NCI-H524 treated with DMSO at 0.1 percent for 48 hours (cell line): ENCODE results near the gene SAFB.

Source experiments
- DNase-seq: peaks from one replicate; lab custom pipeline; 2025; lab: John Stamatoyannopoulos, UW

Gene SAFB

DNA sequence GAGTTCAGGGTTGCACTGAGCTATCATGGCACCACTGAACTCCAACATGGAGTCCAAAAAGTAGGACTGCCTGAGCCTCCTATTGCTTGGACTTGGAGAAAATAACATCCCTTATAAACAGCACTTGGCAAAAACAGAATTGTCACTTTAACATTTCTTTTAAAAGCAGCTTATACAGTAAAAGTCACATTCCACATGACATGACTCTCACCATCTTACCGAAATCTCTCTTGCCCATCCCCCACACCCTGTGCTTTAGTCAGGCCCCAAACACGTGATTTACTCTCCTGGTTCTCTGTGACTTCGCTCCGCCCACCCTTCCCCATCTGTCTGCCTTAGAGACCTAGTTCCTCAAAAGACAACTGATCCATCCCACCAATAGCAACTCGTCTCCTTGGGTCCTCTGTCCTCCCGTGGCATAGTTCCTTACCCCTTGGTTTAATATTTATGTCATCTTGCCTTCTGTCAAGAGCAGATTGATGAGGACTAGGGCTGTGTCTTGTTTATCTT, 4.6 kb downstream of the SAFB start:
- peak; percentile 95 for DNase-seq

- DNase-seq, result no peak
These were observed 5.6 kb downstream of the SAFB start for GRCh38 chr19:5628461-5628860.

- no peak for DNase-seq
These were observed 6.1 kb downstream of the SAFB start for GRCh38 chr19:5628919-5629481.

- no peak for DNase-seq
These were observed 8.8 kb downstream of the SAFB start for GRCh38 chr19:5631567-5632240.

DNA sequence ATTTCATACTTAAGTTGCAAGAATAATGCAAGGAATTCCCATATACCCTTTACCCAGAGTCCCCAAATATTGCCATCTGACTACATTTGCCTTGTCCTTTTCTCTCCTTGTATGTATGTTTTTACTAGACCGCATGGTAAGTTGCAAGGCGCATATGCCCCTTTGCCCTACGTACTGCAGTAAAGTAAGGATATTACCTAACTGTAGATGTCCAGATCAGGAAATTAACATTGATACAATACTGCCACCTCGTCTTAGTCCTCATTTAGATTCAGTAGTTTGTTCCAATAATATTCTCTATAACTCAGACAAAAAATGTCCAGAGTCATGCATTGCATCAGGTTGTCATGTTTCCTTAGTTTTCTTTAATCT, 9.3 kb downstream of the SAFB start:
- no peak for DNase-seq

- DNase-seq, result no peak
These were observed 9.8 kb downstream of the SAFB start for GRCh38 chr19:5632657-5633056.

- DNase-seq, result no peak
These were observed 12.5 kb downstream of the SAFB start for GRCh38 chr19:5635427-5635826.

DNA sequence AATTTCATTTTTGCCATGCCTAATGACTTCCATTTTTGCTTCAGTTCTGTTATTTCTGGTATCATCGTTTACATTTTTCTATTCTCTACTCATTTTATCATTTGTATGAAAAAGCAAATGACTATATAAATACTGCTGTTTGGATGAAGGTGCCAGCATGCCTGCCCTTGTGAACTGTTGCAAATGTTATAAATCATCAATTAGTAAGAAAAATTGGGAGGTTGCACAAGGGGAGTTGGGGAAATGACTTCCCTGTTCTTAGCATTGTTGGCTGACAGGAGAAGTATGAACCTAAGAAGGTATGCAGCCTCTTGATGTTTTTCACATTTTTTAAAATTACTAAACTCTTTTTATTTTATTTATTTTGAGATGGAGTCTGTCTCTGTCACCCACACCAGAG, 15.1 kb downstream of the SAFB start:
- DNase-seq, result no peak

- no peak for DNase-seq
These were observed 18.3 kb downstream of the SAFB start for GRCh38 chr19:5641171-5641570.

- DNase-seq, result no peak
These were observed 19.3 kb downstream of the SAFB start for GRCh38 chr19:5642204-5642603.

DNA sequence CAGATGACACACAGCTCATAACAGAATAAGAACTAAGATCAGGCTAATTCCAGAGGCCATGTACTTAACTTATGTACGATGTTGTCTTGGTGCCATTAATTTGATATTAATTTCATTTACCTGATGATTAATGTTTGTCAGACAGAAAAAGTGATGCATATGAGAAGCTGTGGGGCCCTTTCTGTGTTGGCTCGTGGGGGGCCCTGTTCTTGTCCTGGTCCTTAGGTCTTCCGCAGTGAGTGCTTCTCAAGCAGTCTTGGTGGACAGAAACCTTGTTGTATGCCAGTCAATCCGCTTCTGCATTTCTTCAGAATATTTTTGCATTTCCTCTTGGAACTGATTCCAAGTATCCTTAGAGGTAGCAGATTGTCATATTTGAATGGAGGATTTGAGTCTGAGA, 20.2 kb downstream of the SAFB start:
- no peak for DNase-seq

DNA sequence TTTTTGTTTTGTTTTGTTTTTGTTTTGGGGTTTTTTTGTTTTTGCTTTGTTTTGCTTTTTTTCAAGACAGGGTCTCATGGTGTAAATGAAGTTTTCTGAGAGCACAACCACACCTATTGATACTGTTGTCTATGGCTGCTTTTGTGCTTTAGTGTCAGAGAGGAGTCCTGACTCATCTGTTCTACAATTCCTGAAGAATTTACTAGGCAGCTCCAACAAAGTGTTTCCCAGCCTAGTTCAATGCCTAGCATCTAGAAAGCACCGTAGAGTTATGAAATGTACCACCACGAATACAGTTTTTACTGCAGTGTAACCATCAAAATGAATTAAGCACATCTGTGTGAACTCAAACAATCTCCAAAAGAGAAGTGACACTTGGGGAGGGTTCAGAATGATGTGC, 21.2 kb downstream of the SAFB start:
- no peak for DNase-seq

GRCh38 chr19:5645409-5645808, 22.5 kb downstream of the SAFB start:
- no peak for DNase-seq

- no peak for DNase-seq
These were observed 23.8 kb downstream of the SAFB start for GRCh38 chr19:5646703-5647102.

GRCh38 chr19:5648464-5648863, 25.6 kb downstream of the SAFB start:
- DNase-seq, result no peak

DNA sequence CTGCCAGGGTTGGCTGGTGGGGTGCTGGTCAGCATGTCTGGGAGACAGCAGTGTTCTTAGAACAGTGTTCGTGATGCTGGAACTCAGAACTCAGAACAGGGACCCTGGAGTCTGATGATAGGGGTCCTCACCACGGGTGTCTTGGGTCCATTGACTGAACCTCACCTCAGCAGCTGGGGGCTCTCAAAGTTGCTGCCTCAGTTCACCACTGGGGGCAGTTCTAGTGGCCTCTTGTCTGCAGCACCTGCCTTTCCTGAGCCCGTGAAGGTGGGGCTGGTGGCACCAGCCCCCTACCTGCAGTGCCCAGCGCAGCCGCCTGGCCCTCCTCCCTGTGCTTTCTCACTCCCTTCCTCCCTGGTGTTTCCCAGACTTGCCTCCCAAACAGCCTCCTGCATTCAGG, 28.5 kb downstream of the SAFB start:
- no peak for DNase-seq

- DNase-seq, result no peak
These were observed 29.4 kb downstream of the SAFB start for GRCh38 chr19:5652261-5652660.

- no peak for DNase-seq
These were observed 32.0 kb downstream of the SAFB start for GRCh38 chr19:5654931-5655330.

DNA sequence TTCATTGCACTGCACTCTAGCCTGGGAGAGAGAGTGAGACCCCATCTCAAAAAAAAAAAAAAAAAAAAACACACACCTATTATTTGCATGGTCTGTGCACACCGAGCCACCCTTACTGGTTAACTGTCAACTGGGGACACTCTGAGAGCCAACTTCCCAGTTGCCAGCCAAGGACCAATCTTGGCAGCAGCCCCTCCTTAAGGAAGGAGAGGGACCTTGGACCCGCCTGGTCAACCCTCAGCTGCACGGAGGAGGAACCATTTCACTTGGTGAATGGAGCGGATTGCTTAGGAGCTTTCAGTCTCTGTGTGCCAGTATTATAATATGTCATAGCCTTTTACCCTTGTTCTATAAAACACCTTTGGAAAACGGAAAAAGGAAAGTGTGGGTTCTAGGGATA, 32.5 kb downstream of the SAFB start:
- no peak for DNase-seq

GRCh38 chr19:5661483-5661882, 38.6 kb downstream of the SAFB start:
- DNase-seq, result no peak

GRCh38 chr19:5663904-5664303, 41.0 kb downstream of the SAFB start:
- DNase-seq, result no peak

DNA sequence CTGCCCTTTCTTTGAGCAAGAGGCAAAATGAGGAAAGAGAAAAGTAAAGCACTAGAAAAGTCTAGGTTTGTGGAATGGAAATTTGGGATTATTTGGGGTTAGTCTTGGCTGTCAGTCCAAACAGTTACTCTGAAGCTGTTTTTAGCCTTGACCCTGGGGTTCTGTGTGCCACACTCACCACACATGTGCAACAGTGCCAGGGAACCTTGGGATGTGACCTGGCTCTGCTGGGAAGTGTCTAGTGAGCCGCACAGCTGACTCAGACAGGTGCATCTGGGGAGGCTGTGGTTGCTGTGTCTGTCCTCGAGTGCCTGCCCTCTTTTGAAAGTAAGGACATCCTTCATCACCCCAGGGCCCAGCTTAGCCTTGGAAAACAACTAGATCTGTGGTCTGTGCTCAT, 41.6 kb downstream of the SAFB start:
- DNase-seq, result no peak

DNA sequence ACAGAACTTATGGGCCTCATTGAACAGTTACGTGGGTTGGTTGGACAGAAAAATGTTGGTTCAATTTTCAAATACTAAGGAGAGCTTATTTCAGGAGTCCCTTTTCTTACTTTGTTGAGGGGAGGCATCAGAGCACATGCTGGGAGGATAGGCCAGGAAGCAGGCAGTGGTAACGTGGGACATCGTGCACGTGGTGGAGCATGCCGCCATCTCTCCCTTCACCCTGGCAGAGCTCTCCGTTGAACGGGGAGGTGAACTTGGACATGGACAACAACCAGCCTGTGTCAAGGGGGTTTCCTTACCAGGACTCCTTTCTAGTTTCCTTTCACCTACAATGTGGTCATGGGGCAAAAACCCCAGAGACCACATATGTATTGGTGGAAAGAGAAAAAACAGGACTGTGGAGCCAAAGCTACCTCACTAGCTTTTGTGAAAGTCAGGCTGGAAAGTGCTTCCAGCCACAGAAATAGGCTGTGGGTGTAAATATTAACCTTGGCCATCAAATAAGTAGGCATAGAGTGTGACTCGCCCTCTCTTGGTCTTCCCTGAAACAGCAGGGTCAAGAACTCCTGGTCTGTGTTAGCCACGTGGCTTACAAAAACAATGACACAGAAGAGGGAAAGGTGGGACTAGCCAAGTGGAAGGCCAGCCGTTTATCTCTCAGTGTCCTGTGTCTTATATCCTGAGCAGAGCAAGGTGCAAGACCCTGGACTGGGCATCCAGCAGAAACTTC, 43.1 kb downstream of the SAFB start:
- no peak for DNase-seq
